ENCODE data around the gene SPATS2L. TPM values are rescaled to one million over a fixed set of nuclear protein-coding genes. Genes with fewer than 3 reads are reported as not detected.

SPATS2L gene
- total and polyA plus RNA-seq, 2 of the 13 experiments (the other 11 are each of a cell fraction or from before 2014, with no cell fraction given): 154 to 212 TPM

GRCh38 chr2:200302940-200303727 is 3.4 kb upstream of the SPATS2L start (continued):
- TF ChIP-seq POLR2AphosphoS2 (IDR thresholded peaks at IDR 0.05; ENCODE audit: low read depth, low read length) (no peak; the same call in 1 of the 2 replicates), ZBTB34 (CRISPR knock-in tag; IDR thresholded peaks at IDR 0.05) (0 out of 2 replicates have a peak, but pooled peaks have one; percentile 31), YY1 (IDR thresholded peaks at IDR 0.05; ENCODE audit: insufficient read depth, insufficient replicate concordance, low read depth, low read length) (no peak), ZBED4 (CRISPR knock-in tag; IDR thresholded peaks at IDR 0.05; ENCODE audit: borderline replicate concordance) (no peak; the same call in 1 of the 2 replicates), SKIL (CRISPR knock-in tag; IDR thresholded peaks at IDR 0.05; ENCODE audit: borderline replicate concordance) (peak; percentile 58), ZFP37 (CRISPR knock-in tag; IDR thresholded peaks at IDR 0.05; ENCODE audit: borderline replicate concordance) (no peak), JUNB (CRISPR knock-in tag; IDR thresholded peaks at IDR 0.05; ENCODE audit: borderline replicate concordance) (peak; percentile 68; the same call in 1 of the 2 replicates), TP53 (CRISPR knock-in tag; conservative IDR thresholded peaks at IDR 0.05) (no peak), ZNF652 (CRISPR knock-in tag; IDR thresholded peaks at IDR 0.05; ENCODE audit: borderline replicate concordance, low read depth) (no peak)
- TF ChIP-seq, protein P1, sequence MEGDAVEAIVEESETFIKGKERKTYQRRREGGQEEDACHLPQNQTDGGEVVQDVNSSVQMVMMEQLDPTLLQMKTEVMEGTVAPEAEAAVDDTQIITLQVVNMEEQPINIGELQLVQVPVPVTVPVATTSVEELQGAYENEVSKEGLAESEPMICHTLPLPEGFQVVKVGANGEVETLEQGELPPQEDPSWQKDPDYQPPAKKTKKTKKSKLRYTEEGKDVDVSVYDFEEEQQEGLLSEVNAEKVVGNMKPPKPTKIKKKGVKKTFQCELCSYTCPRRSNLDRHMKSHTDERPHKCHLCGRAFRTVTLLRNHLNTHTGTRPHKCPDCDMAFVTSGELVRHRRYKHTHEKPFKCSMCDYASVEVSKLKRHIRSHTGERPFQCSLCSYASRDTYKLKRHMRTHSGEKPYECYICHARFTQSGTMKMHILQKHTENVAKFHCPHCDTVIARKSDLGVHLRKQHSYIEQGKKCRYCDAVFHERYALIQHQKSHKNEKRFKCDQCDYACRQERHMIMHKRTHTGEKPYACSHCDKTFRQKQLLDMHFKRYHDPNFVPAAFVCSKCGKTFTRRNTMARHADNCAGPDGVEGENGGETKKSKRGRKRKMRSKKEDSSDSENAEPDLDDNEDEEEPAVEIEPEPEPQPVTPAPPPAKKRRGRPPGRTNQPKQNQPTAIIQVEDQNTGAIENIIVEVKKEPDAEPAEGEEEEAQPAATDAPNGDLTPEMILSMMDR (CRISPR knock-in tag; IDR thresholded peaks at IDR 0.05): no peak
- TF ChIP-seq, protein P2, sequence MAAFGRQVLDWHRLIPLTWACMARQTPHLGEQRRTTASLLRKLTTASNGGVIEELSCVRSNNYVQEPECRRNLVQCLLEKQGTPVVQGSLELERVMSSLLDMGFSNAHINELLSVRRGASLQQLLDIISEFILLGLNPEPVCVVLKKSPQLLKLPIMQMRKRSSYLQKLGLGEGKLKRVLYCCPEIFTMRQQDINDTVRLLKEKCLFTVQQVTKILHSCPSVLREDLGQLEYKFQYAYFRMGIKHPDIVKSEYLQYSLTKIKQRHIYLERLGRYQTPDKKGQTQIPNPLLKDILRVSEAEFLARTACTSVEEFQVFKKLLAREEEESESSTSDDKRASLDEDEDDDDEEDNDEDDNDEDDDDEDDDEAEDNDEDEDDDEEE (CRISPR knock-in tag; IDR thresholded peaks at IDR 0.05): no peak
- TF ChIP-seq, protein P3, sequence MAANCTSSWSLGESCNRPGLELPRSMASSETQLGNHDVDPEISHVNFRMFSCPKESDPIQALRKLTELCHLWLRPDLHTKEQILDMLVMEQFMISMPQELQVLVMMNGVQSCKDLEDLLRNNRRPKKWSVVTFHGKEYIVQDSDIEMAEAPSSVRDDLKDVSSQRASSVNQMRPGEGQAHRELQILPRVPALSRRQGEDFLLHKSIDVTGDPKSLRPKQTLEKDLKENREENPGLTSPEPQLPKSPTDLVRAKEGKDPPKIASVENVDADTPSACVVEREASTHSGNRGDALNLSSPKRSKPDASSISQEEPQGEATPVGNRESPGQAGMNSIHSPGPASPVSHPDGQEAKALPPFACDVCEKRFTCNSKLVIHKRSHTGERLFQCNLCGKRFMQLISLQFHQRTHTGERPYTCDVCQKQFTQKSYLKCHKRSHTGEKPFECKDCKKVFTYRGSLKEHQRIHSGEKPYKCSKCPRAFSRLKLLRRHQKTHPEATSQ (CRISPR knock-in tag; IDR thresholded peaks at IDR 0.05; ENCODE audit: borderline replicate concordance): no peak; the same call in 1 of the 2 replicates
- TF ChIP-seq, protein P4, sequence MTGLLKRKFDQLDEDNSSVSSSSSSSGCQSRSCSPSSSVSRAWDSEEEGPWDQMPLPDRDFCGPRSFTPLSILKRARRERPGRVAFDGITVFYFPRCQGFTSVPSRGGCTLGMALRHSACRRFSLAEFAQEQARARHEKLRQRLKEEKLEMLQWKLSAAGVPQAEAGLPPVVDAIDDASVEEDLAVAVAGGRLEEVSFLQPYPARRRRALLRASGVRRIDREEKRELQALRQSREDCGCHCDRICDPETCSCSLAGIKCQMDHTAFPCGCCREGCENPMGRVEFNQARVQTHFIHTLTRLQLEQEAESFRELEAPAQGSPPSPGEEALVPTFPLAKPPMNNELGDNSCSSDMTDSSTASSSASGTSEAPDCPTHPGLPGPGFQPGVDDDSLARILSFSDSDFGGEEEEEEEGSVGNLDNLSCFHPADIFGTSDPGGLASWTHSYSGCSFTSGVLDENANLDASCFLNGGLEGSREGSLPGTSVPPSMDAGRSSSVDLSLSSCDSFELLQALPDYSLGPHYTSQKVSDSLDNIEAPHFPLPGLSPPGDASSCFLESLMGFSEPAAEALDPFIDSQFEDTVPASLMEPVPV (CRISPR knock-in tag; IDR thresholded peaks at IDR 0.05): no peak
